ENCODE data around the gene KIAA1191.
"Not testable (repeated sequence)": the region's sequence is repeated elsewhere in the genome, so short reads cannot be mapped to it uniquely, and the experiment has no call there.

KIAA1191 gene

DNA sequence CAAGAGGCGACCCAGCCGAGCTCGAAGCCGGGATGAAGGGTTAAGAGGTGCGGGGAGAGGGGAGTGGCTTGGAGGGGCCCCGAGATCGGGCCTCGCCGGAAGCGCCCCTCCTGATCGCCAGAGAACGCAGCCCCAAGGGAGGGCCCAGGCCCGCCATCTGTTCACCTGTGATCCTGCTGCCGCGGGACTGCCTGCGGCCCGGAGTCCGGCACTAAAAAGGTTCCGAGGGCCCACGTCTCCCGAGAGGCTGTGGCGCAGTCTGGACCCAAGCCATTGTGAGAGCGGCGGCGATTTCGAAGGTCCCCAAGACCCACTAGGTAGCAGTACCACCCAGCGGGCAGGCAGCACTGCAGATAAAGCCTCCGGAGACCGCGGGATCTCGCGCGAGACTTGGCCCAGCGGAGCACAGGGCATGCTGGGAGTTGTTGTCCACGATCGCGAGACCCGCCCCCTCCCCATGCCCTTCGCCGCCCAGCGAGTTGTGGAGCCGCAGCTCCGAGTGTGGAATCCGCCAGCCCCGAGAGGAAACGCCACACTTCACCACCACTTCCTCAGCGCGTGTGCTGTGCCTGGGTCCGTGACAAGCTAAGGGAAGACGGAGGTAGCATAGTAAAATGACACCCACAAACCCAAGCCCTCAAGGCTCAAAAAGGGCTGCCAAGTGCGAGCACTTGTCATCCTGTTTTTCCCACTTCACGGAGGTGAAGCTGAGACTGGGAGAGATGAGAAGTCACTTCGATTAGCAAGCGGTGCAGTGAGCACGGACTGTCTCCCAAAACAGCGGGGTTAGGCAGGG, at the start of gene KIAA1191:
TSS of gene KIAA1191 (minus strand) at position 328 of the 796 bp plus-strand sequence. CDS start 2,256 bp downstream, outside the sequence.
- DNase-seq (ENCODE audit: low read depth in 2 of 2, low spot score in 1 of 2) = peak; percentile 88

- no peak for DNase-seq (ENCODE audit: low read depth in 2 of 2, low spot score in 1 of 2)
These were observed 49.1 kb upstream of the KIAA1191 start for GRCh38 chr5:176410486-176411180.

- DNase-seq (ENCODE audit: low read depth in 2 of 2, low spot score in 1 of 2) = no peak
These were observed 48.2 kb upstream of the KIAA1191 start for GRCh38 chr5:176409765-176410164.

DNA sequence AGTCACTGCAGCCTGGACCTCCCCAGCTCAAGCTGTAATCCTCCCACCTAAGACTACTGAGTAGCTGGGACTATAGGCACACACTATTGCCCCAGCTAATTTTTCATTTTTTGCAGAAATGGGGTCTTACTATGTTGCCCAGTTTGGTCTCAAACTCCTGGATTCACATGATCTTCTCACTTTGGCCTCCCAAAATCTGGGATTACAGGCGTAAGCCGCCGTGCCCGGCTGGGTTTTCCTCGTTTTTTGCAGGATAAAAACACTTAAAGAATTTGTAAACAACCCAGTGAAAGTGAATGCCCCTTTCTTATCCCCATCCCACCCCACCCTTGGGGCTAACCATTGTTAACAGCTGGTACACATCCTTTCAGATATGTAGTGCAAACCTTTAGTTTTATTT, 47.0 kb upstream of the KIAA1191 start:
- DNase-seq (ENCODE audit: low read depth in 2 of 2, low spot score in 1 of 2) = no peak

GRCh38 chr5:176408252-176408573, 46.6 kb upstream of the KIAA1191 start:
- not testable (repeated sequence) for DNase-seq (ENCODE audit: low read depth in 2 of 2, low spot score in 1 of 2)

GRCh38 chr5:176407456-176408251, 46.1 kb upstream of the KIAA1191 start:
- DNase-seq (ENCODE audit: low read depth in 2 of 2, low spot score in 1 of 2) = no peak

DNA sequence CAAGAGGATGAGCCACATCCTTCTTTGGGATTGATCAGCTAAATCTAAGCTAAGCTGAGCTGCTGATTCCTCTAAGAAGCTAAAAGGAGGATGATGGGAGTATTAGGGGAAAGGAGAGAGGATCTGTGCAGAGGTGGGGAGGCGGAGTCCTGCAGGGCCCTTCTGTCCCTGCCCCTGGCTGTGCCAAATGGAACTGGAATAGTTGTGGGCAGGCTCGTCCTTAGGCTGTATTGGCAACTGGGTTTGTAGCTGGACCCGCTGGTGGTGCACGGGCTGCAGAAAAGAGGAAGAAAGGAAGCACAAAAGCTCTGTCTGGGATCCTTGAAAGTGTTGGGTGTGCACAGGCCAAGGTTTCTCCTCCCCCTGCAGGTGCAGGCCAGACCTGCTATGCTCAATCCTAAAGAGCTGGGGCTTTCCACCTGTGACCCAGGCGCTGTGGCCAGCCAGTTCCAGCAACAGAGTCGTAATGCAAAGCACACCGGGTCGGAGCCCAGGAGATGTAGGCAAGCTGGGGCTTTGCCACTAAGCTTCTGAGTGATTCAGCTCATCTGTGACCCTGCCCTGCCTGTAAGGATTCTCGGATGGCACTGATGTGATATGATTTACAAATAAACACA, 45.0 kb upstream of the KIAA1191 start:
- no peak for DNase-seq (ENCODE audit: low read depth in 2 of 2, low spot score in 1 of 2)

DNA sequence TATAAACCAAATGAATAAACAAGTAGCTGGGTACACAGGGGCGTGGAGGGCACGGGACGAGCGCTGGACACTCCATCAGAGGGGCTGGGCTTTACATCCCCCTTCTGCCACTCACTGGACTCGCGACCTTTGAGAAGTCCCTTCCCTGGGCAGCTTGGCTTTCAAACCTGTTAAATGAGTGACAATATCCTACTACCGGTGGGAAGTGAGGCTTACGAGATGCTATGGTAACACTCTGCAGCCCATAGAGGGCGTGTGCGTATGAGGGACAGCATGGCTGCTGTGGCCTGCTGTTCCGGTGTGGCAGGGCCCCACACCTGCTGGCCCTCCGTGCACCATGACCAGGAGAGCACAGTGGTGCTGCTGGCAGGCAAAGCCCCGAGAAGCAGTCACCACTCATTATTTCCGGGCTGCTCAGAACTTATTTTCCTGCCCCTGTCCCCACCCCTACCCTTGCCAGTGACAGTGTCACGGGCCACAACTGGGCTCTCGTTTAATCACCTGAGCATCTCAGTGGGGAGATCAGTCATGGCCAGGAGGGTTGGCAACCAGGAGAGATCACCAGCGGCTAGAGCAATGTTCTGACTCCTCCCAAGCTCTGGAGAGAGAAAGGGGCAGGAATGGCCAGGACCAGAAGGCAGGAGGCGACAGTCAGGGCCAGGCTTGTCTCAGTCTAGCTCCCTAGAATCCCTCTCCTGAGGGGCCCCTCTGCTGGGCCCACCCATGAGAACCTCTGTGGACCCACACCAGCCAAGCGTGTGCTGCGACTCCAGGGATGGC, 44.3 kb upstream of the KIAA1191 start:
- DNase-seq (ENCODE audit: low read depth in 2 of 2, low spot score in 1 of 2) = no peak

DNA sequence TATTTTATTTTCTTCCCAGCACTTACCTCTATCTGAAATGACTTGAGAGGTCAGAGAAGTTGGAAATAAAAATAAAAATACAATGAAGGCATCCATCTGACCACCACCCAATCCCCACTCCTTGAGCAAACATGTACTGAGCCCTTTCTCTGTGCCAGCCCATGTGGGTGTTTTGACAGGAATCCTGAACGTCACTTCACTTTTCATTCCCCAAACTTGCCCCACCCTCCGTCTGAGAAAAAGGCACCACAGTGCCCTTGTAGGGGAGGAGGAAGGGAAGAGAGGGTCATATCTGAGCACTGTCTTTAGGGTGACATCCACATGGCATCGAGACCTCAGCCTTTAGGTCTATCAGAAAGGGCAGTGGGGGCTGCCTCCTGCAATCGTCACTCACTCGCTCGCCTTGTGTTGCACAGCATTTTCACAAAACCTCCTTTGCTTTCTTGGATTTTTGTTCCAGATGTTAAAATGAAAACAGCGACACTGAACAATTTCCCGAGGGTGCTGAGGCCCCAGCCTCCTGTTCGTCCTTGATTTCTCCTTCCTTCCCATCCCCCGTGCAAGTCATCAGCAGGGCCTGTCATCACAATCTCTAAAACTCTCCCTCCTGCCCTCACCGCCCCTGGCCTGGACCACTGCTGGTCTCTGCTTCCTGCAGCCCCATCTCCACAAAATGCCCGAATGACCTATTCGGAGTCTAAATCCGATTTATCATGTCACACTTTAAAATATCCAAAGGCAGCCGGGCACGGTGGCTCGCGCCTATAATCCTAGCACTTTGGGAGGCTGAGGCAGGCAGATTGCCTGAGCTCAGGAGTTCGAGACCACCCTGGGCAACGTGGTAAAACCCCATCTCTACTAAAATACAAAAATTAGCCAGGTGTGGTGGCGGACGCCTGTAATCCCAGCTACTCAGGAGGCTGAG, 40.0 kb upstream of the KIAA1191 start:
- no peak for DNase-seq (ENCODE audit: low read depth in 2 of 2, low spot score in 1 of 2)

DNA sequence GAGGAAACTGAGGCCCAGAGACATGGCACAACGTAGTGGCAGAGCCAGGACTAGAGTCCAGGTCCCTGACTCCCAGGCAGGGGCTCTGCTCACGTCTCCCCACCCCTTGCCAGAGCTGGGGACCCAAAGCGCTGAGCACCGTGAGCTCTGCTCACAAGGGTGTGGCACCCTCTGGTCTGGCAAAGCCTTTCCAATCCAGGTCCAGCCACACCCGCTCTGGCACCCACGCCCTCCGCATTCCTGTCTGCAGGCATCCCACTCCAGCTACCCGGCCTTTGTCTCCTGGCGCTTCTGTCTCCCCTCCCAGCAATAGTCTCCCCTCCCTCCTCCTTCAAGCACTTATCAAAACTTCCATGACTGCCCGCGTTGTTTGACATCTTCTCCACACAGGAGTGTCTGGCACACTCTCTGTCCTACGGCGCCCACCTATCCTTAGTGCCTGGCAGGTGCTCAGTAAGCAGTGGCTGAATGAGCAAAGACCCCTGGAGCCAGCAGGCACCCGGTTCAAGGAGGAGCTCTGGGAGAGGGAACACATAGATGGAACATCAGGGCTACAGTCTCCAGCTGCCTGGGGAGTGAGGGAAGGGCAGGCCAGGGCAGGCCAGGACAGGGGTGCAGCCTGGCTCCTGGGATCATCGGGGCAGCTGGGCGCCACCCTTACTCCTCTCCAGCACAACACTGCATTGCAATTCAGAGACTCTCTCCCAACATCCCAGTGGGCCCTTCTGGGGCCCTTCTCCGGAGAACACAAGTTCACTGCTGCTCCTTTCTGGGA, 39.0 kb upstream of the KIAA1191 start:
- DNase-seq (ENCODE audit: low read depth in 2 of 2, low spot score in 1 of 2) = no peak

DNA sequence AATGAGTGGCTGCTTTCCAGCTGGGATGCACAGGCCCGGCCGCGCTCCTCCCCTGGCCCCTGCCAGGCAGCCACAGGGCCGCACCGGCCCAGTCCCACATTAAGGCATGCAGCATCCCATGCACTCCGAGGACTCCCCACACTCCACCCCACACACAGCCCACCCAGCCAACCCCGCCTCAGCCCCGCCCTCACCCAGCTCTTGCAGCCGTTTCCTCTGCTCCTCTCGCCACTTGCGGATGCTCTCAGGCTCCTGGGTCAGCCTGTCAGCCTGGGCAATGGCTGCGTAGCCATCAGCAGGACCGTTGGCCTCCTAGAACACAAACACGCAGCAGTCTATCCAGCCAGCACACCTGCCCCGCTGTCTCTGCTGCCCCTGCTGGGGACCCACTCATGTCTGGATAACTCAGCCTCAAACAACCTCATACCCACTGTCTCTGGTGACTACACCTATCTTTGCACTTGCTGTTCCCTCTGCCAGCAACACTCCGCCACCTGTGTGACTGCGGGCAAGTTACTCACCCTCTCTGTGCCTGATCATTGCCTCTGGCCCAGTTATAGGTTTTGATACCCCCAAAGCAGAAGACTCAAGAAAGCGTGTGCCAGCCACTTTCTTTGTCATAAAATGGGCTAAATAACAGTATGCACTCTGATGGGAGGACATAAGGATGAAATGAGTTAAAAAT, 36.3 kb upstream of the KIAA1191 start:
- DNase-seq (ENCODE audit: low read depth in 2 of 2, low spot score in 1 of 2) = no peak

DNA sequence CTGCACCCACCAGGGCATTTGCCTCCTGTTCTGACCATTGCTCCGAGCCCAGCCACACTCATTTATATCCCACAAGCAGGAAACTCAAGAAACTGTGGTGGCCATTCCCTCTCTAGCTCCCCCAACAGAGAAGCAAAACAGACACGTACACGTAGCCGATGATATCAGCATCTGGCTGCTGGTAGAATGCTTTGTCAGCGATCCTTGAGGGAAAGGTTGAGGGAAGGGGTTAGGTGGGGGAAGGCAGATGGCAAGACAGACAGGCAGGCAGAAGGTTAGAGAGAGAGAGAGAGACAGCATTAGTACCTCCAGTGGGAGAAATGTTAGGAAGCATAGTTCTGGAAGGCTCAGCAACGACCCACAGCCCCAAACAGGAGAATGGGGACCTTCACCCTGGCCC, 34.8 kb upstream of the KIAA1191 start:
- DNase-seq (ENCODE audit: low read depth in 2 of 2, low spot score in 1 of 2) = no peak

DNA sequence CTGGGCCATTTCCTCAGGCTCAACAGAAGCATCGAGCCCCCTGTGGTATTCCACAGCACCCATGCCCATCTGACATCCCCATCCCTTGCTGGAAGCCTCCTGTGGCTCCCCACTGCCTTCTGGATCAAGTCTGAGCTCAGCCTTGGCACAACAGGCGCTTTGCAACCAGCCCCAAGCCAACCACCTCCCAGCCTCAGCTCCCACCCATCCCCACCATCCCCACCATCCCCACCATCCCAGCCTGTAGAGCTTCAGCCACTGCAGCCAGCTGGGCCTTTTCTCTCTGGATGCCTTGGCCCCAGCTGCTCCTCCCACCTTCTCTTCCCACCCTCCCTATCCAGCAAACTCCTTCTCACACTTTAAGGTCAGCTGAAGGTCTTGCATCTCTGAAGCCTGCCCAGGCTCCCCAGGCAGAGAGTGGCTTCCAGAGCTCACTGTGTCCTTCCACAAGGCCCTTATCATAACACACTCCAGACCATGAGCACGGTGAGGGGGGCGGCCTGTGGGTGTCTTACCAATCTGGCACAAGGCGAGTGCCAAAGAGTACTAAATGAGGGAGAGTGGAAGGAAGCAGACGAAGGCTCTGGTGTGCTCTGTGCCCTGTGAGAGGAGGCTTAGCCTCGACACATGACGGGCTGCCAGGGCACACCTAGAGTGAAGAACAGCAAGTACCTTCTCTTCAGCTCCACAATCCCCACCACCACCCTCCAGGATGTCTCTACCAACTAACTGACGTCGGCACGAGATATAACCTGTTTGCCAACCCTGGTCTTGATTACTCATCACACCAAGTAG, 33.5 kb upstream of the KIAA1191 start:
- no peak for DNase-seq (ENCODE audit: low read depth in 2 of 2, low spot score in 1 of 2)

- no peak for DNase-seq (ENCODE audit: low read depth in 2 of 2, low spot score in 1 of 2)
These were observed 32.5 kb upstream of the KIAA1191 start for GRCh38 chr5:176394096-176394495.

DNA sequence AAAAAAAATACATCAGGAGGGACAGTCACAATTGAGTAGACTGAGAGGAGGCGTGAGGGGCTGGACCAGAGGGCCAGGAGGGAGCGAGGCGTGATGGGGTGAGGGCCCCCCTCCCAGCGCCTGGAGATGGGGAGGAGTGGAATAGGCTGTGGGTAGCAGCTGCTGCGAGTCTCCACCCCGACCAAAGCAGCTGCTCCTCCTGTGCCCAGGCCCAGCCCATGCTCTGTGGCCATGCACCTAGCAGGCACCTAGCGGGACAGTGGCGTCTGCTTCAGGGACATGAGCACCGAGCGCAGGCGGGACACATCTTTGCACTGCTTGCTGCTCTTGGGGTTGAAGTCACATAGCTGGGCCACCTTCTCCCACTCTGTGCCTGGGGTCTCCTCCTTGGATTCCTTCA, 31.0 kb upstream of the KIAA1191 start:
- DNase-seq (ENCODE audit: low read depth in 2 of 2, low spot score in 1 of 2) = no peak

DNA sequence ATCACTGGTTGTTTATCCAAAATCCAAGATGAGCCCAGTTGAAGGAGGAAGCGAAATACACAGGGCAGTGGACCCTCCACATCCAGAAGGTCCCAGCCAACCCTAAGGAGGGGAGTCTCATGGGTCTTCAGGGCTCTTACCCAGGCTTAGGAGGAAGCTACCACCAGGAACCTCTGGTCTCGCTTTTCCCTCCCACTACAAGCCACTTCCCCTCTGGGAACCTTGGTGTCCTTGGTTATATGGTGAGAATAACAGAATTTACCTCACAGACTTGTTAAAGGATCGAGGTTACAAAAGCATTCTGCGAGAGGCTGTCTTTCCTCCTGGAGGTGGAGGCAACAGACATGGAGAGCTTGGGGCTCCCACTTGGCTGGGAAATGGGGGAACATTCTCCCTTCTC, 30.4 kb upstream of the KIAA1191 start:
- DNase-seq (ENCODE audit: low read depth in 2 of 2, low spot score in 1 of 2) = no peak

DNA sequence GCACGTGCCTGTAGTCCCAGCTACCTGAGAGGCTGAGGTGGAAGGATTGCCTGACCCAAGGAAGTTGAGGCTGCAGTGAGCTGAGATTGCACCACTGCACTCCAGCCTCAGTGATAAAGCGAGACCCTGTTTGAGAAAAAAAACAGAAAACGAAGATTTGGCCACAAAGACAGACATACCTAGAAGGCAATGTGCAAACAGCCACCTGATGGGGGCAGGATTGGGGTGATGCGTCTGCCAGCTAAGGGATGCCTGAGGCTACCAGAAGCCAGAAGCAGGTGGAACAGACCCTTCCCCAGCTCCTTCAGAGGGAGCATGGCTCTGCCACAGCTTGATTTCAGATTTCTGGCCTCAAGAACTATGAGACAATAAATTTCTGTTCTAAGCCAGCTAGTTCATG, 29.9 kb upstream of the KIAA1191 start:
- DNase-seq (ENCODE audit: low read depth in 2 of 2, low spot score in 1 of 2) = no peak
